ENCODE measurements around the gene CCDC60.

DNA sequence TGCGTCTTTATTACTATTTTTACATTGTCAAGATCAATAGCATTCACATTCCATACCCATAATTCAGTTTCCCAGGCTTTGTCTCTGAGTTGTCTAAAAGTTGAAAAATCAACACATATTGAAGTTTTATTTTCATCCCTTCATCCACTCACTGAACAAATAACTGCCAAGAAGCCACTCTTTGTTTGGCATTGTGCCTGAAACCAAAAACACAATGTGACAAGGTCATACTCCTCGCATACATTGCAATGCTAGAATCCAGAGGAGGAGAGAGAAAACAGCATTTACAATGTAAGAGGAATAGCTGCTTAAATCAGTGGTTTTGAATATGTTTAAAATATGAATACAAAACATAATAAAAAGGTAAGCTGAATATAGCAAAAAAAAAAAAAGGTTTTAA, 71.8 kb downstream of the CCDC60 start:
- TF ChIP-seq POLR2A (IDR thresholded peaks at IDR 0.05) (no peak), CTCF (IDR thresholded peaks at IDR 0.05) (no peak)
